Activated CD4-positive, alpha-beta memory T cell treated with anti-CD3 and anti-CD28 coated beads for 36 hours (primary cell): ENCODE results near the gene IGHMBP2. TPM values are rescaled to one million over a fixed set of nuclear protein-coding genes. Genes with fewer than 3 reads are reported as not detected.
"Not testable (repeated sequence)": the region's sequence is repeated elsewhere in the genome, so short reads cannot be mapped to it uniquely, and the experiment has no call there.

ENCODE experiments used
- CTCF ChIA-PET: fragments of 350-600 bp; sonication (Branson Sonifier 250); formaldehyde crosslinking; loops from one replicate; lab custom pipeline; 2021; ENCODE audit warnings: antibody characterized with exemption, inconsistent platforms; lab: Charles Lee
- POLR2A ChIA-PET: fragments of 350-600 bp; sonication (Branson Sonifier 250); formaldehyde crosslinking; loops from one replicate; lab custom pipeline; 2021; ENCODE audit warnings: antibody characterized with exemption; lab: Charles Lee
- DNase-seq: peaks from one replicate; pipeline ENCODE4 v3.0.0-alpha.2; 2020
- H3K27ac Mint-ChIP-seq: one replicate; pipeline ENCODE4 v1.8.0; 2021; ENCODE audit warnings: mixed read lengths
- H3K27me3 Mint-ChIP-seq: one replicate; pipeline ENCODE4 v1.8.0; 2021; ENCODE audit warnings: mixed read lengths
- H3K36me3 Mint-ChIP-seq: one replicate; pipeline ENCODE4 v1.8.0; 2021; ENCODE audit warnings: mixed read lengths
- H3K4me1 Mint-ChIP-seq: one replicate; pipeline ENCODE4 v1.8.0; 2021; ENCODE audit warnings: low read depth, mixed read lengths
- H3K4me3 Mint-ChIP-seq: one replicate; pipeline ENCODE4 v1.8.0; 2021; ENCODE audit warnings: mild to moderate bottlenecking, mixed read lengths
- H3K9me3 Mint-ChIP-seq: one replicate; pipeline ENCODE4 v1.8.0; 2021; ENCODE audit warnings: mixed read lengths
- intact Hi-C: fragments of 100-400 bp; cut with micrococcal nuclease; formaldehyde crosslinking; loops from one replicate; pipeline ENCODE4 v1.15.1; 2023
- total RNA-seq, 2 experiments: library from RNA; stranded (reverse); gene quantifications; one replicate each; pipeline ENCODE4 v1.2.3, GENCODE V29; 2021

Gene IGHMBP2
- 10 to 100 TPM; 24.4 to 24.8 TPM for total RNA-seq

DNA sequence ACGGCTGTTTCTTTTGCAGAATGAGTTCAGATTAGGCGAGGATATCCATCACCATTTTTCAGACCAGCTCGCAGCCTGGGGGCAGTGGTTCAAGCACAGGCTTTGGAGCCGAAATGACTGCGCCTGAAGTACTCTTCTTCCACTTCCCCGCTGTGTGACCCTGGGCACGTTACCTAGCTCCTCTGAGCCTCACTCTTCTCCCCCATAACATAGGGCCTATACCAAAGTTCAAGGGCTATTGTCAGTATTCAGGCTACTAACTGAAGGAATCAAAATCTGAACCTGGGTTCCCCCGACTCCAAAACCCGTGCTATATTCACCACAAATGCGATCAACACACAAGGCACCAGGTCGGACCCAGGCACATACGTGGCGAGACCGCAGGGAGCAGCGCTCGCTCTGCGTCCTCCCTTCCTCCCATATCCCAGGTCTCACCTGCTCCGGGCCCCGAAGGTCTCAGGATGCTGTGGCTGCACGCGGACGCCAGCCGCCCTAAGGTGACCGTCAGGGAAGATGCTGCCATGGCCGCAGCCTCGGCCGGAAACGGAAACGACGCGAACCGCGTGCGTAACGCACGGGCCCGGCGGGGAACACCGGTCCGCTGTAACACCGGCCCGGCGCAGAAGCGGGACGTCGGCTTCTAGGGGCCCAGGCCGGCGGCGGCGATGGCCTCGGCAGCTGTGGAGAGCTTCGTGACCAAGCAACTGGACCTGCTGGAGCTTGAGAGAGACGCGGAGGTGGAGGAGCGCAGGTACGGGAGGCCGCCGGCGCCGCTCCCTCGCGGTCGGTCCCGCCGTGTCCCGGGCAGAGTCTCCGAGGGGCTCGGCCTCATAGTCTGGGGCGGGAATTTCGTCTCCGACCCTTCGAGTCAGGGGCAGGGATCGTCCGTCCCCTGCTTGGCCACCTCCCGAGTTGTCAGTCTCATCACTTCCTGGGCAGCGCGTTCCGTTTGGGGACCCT lies at the start of gene IGHMBP2, which contains the start of gene MRPL21:
TSS of gene IGHMBP2 (plus strand) at position 604 of the 960 bp plus-strand sequence. CDS start at position 666, 62 bp downstream.
TSS of gene MRPL21 (minus strand) at position 545 of the 960 bp plus-strand sequence. CDS start at position 523, 22 bp downstream.
- POLR2A ChIA-PET = interaction anchor here (0.5 kb wide), 1 partner anchor 60 kb away, joined by 3 read pairs; no protein-coding TSS in a partner anchor
- CTCF ChIA-PET = interaction anchor here (0.6 to 0.9 kb wide), 2 partner anchors 184 to 1833 kb away, joined by 3 read pairs; no protein-coding TSS in a partner anchor
- DNase-seq = peak; percentile 91
- peak within 1 kb of the TSS; percentile 74 for H3K27ac Mint-ChIP-seq
- H3K36me3 Mint-ChIP-seq = peaks cover 20% of the 10 kb centered on the region
- peak within 1 kb of the TSS; percentile 91 for H3K4me3 Mint-ChIP-seq
- H3K27me3 Mint-ChIP-seq = no peaks in the 10 kb centered on the region
- H3K4me1 Mint-ChIP-seq = peaks cover 37% of the 10 kb centered on the region
- no peaks in the 10 kb centered on the region for H3K9me3 Mint-ChIP-seq
- intact Hi-C loops = loop anchor here (2.0 kb wide), 1 partner anchor 145 kb away; the partner anchor contains the start of gene TPCN2

DNA sequence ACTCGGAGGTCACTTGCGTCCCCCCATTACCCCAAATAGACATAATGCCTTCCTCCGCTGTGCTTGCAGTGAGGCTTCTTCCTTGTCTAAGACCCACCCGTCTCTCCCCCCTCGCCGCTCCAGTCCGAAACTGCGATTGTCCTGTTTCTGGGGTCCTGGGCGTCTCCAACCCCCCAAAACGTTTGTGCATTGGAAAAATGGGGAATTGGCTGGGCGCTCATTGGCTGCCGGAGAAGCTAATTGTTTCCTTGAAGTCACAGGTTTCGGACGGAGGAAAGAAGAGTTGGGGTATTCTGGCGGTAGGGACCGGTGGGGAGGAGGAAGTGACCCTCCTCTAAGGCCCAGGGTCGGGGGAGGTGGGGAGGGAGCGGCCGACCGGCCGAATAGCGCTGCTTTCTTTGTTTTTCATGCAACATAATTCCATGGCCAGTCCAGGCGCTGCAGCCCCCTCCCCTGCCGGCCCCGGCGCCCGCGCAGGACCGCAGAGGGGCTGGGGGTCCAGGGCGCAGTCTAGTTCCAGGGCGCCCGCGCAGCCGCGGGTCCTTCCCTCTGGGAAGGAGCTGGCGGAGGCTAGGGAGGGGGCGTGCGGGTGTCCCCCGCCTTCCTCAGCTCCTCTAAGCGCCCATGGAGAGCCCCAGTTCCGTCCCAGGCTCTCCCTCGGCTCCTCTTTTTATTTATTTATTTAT lies 49.3 kb upstream of the IGHMBP2 start:
- Mint-ChIP-seq H3K36me3 (no peaks in the 10 kb centered on the region), H3K4me3 (no peak overlapping the region), H3K27me3 (peaks cover 18% of the 10 kb centered on the region), H3K9me3 (no peaks in the 10 kb centered on the region), H3K4me1 (peaks cover 2% of the 10 kb centered on the region), H3K27ac (no peak overlapping the region)
- POLR2A ChIA-PET = no interaction called here
- DNase-seq = no peak
- intact Hi-C loops = no loop called here
- CTCF ChIA-PET = interaction anchor here (1.4 to 1.6 kb wide), 2 partner anchors 10 to 57 kb away, joined by 3 to 8 read pairs; no protein-coding TSS in a partner anchor

- intact Hi-C loops = no loop called here
- no peak overlapping the region for H3K27ac Mint-ChIP-seq
- H3K36me3 Mint-ChIP-seq = no peaks in the 10 kb centered on the region
- H3K9me3 Mint-ChIP-seq = no peaks in the 10 kb centered on the region
- peaks cover 2% of the 10 kb centered on the region for H3K4me1 Mint-ChIP-seq
- POLR2A ChIA-PET = no interaction called here
- CTCF ChIA-PET = interaction anchor here (1.4 to 1.6 kb wide), 2 partner anchors 11 to 58 kb away, joined by 3 to 8 read pairs; no protein-coding TSS in a partner anchor
- H3K4me3 Mint-ChIP-seq = peak overlapping the region; percentile 41
- H3K27me3 Mint-ChIP-seq = peaks cover 18% of the 10 kb centered on the region
- DNase-seq = peak; percentile 14
These were observed 48.3 kb upstream of the IGHMBP2 start for GRCh38 chr11:68855205-68855981.

- intact Hi-C loops, H3K4me3 Mint-ChIP-seq, H3K9me3 Mint-ChIP-seq, H3K4me1 Mint-ChIP-seq, DNase-seq, H3K27ac Mint-ChIP-seq, H3K36me3 Mint-ChIP-seq, POLR2A ChIA-PET: not testable (repeated sequence)
- CTCF ChIA-PET = interaction anchor here (0.9 kb wide), 1 partner anchor 12 kb away, joined by 3 read pairs; no protein-coding TSS in a partner anchor
- H3K27me3 Mint-ChIP-seq = peaks cover 18% of the 10 kb centered on the region
These were observed 47.2 kb upstream of the IGHMBP2 start for GRCh38 chr11:68856425-68857030.

- intact Hi-C loops = no loop called here
- peaks cover 18% of the 10 kb centered on the region for H3K27me3 Mint-ChIP-seq
- no peaks in the 10 kb centered on the region for H3K36me3 Mint-ChIP-seq
- no peak for DNase-seq
- peaks cover 2% of the 10 kb centered on the region for H3K4me1 Mint-ChIP-seq
- H3K9me3 Mint-ChIP-seq = no peaks in the 10 kb centered on the region
- no peak overlapping the region for H3K4me3 Mint-ChIP-seq
- ChIA-PET CTCF (interaction anchor here (0.9 kb wide), 1 partner anchor 13 kb away, joined by 3 read pairs; no protein-coding TSS in a partner anchor), POLR2A (interaction anchor here (0.5 kb wide), 1 partner anchor 72 kb away, joined by 3 read pairs; no protein-coding TSS in a partner anchor)
- no peak overlapping the region for H3K27ac Mint-ChIP-seq
These were observed 46.6 kb upstream of the IGHMBP2 start for GRCh38 chr11:68857037-68857586.

GRCh38 chr11:68859123-68859522 lies 44.6 kb upstream of the IGHMBP2 start:
- POLR2A ChIA-PET = no interaction called here
- intact Hi-C loops = no loop called here
- Mint-ChIP-seq H3K4me1 (peaks cover 2% of the 10 kb centered on the region), H3K27me3 (peaks cover 7% of the 10 kb centered on the region), H3K27ac (no peak overlapping the region), H3K4me3 (no peak overlapping the region), H3K36me3 (peaks cover 2% of the 10 kb centered on the region), H3K9me3 (peaks cover 7% of the 10 kb centered on the region)
- no peak for DNase-seq
- CTCF ChIA-PET = no interaction called here

DNA sequence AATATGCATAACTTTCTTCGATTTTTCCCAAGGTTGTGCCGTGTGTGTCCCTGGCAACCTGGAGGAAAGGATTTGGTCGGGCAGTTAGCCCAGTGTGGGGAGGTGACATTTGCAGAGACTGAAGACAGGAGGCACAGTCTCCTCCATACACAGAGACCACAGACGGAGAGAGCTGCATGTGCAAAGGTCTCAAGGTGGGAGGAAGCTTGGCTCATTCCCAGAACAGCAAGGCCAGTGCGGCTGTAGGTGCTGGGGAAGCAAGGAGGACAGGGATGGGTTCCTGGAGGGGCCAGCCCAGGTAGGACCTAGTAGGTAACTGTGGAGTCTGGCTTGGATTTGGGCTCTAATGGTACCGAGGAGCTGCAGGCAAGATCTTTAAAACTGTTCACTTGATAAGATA lies 41.3 kb upstream of the IGHMBP2 start:
- Mint-ChIP-seq H3K4me1 (no peaks in the 10 kb centered on the region), H3K36me3 (peaks cover 2% of the 10 kb centered on the region), H3K4me3 (no peak overlapping the region), H3K27ac (no peak overlapping the region), H3K27me3 (no peaks in the 10 kb centered on the region), H3K9me3 (peaks cover 7% of the 10 kb centered on the region)
- intact Hi-C loops = no loop called here
- ChIA-PET POLR2A (no interaction called here), CTCF (no interaction called here)
- DNase-seq = no peak

DNA sequence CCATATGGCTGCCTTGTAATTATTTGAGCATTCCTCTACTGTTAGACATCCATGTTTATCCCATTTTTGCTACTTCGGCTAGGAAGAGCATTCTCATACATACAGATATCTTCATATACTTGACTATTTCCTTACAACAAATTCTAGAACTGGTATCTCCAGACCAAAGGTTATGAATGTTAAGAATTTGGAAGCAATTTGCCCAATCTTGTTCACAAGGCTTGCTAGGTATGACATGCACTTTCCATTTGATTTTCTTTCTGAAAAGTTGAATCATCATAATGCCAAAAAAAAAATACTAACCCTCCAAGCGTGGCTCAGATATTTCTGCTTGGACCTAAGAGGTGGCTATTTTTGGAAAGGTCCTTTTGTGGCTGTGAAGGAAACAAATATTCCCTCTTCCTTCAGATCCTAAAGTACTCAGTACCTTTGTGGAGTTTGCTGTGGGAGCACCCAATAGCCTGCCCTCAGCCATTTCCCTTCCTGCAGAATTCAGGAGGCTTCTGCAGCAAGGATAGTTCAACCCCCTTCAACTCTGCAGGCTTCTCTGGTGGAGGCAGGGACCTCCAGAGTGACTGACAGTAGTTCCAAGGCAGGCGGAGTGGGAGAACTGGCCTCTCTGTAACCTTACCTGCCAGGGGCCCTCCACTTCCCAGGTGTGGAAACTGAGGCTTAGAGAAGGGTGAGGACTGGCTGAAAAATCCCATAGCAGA lies 40.0 kb upstream of the IGHMBP2 start:
- CTCF ChIA-PET = no interaction called here
- H3K4me1 Mint-ChIP-seq = peaks cover 2% of the 10 kb centered on the region
- DNase-seq = no peak
- H3K4me3 Mint-ChIP-seq = no peak overlapping the region
- intact Hi-C loops = no loop called here
- peaks cover 7% of the 10 kb centered on the region for H3K9me3 Mint-ChIP-seq
- peaks cover 5% of the 10 kb centered on the region for H3K27me3 Mint-ChIP-seq
- no peak overlapping the region for H3K27ac Mint-ChIP-seq
- POLR2A ChIA-PET = no interaction called here
- peaks cover 2% of the 10 kb centered on the region for H3K36me3 Mint-ChIP-seq

- ChIA-PET CTCF (no interaction called here), POLR2A (no interaction called here)
- Mint-ChIP-seq H3K36me3 (peaks cover 2% of the 10 kb centered on the region), H3K27me3 (peaks cover 14% of the 10 kb centered on the region), H3K9me3 (peaks cover 7% of the 10 kb centered on the region), H3K4me3 (no peak overlapping the region), H3K27ac (no peak overlapping the region), H3K4me1 (peaks cover 12% of the 10 kb centered on the region)
- intact Hi-C loops = no loop called here
- no peak for DNase-seq
These were observed 38.5 kb upstream of the IGHMBP2 start for GRCh38 chr11:68865241-68865640.

GRCh38 chr11:68867066-68867465 lies 36.6 kb upstream of the IGHMBP2 start:
- intact Hi-C loops = no loop called here
- peaks cover 2% of the 10 kb centered on the region for H3K36me3 Mint-ChIP-seq
- no peak overlapping the region for H3K27ac Mint-ChIP-seq
- peaks cover 7% of the 10 kb centered on the region for H3K9me3 Mint-ChIP-seq
- POLR2A ChIA-PET = no interaction called here
- peaks cover 12% of the 10 kb centered on the region for H3K4me1 Mint-ChIP-seq
- H3K27me3 Mint-ChIP-seq = peaks cover 17% of the 10 kb centered on the region
- no peak for DNase-seq
- CTCF ChIA-PET = no interaction called here
- no peak overlapping the region for H3K4me3 Mint-ChIP-seq
